Posterior cingulate gyrus (tissue), 11 donors: Measurements from ENCODE around the gene MAPRE2.
A peak's percentile ranks its signal among the peaks of the same experiment; 100 is the strongest.

Experiments
- DNase-seq, 10 donors: peaks; one replicate each; pipeline versions ENCODE4 v3.0.0 to v3.0.0-alpha.2; 2020 to 2021; ENCODE audit warnings: mixed read lengths in 3 of 10
- intact Hi-C: fragments of 100-400 bp; cut with DNase I; formaldehyde crosslinking; loops from one replicate; pipeline ENCODE4 v1.15.1; 2023

MAPRE2 gene

GRCh38 chr18:35030277-35030989 lies 10.8 kb upstream of the MAPRE2 start:
- intact Hi-C loops, result no loop called here
- no peak for DNase-seq

GRCh38 chr18:35032113-35032512 lies 9.1 kb upstream of the MAPRE2 start:
- intact Hi-C loops, result no loop called here
- DNase-seq, result no peak

GRCh38 chr18:35038029-35038428 lies 3.2 kb upstream of the MAPRE2 start:
- no peak for DNase-seq
- intact Hi-C loops, result no loop called here

- intact Hi-C loops, result no loop called here
- no peak for DNase-seq
Measured at GRCh38 chr18:35038881-35039491, 2.2 kb upstream of the MAPRE2 start.

- intact Hi-C loops, result loop anchor here (2.0 to 5.0 kb wide), 3 partner anchors 62 to 302 kb away; partner anchors contain the start of gene ZNF24
Measured at GRCh38 chr18:35040638-35040987, 600 bp upstream of the MAPRE2 start.

GRCh38 chr18:35041815-35042387 lies 688 bp downstream of the MAPRE2 start:
- peak in 1 of 10 donors; percentile 69 for DNase-seq
- intact Hi-C loops, result loop anchor here (2.0 to 5.0 kb wide), 3 partner anchors 63 to 300 kb away; partner anchors contain the start of gene ZNF24

More at GRCh38 chr18:35040638-35040987, 600 bp upstream of the MAPRE2 start:
- DNase-seq, result no peak

- intact Hi-C loops, result loop anchor here (5.0 kb wide), 2 partner anchors 100 to 300 kb away; partner anchors contain the start of gene ZNF24
- DNase-seq, result no peak
Measured at GRCh38 chr18:35042389-35043071, 1.3 kb downstream of the MAPRE2 start.

GRCh38 chr18:35043207-35043606 lies 2.0 kb downstream of the MAPRE2 start:
- intact Hi-C loops, result loop anchor here (5.0 kb wide), 2 partner anchors 99 to 299 kb away; partner anchors contain the start of gene ZNF24

GRCh38 chr18:35045121-35045520 lies 3.9 kb downstream of the MAPRE2 start:
- DNase-seq, result no peak
- intact Hi-C loops, result no loop called here

More at GRCh38 chr18:35043207-35043606, 2.0 kb downstream of the MAPRE2 start:
- DNase-seq, result no peak

- intact Hi-C loops, result no loop called here
- DNase-seq, result no peak
Measured at GRCh38 chr18:35045806-35046205, 4.6 kb downstream of the MAPRE2 start.

- intact Hi-C loops, result no loop called here
- DNase-seq, result no peak
Measured at GRCh38 chr18:35047697-35048292, 6.6 kb downstream of the MAPRE2 start.

- intact Hi-C loops, result loop anchor here (1.0 kb wide), 1 partner anchor 26 kb away; no protein-coding TSS in a partner anchor
Measured at GRCh38 chr18:35049111-35050027, 8.2 kb downstream of the MAPRE2 start.

GRCh38 chr18:35050028-35050546 lies 8.9 kb downstream of the MAPRE2 start:
- intact Hi-C loops, result no loop called here
- DNase-seq, result no peak

More at GRCh38 chr18:35049111-35050027, 8.2 kb downstream of the MAPRE2 start:
- DNase-seq, result no peak

- intact Hi-C loops, result no loop called here
- DNase-seq, result no peak
Measured at GRCh38 chr18:35050705-35051195, 9.5 kb downstream of the MAPRE2 start.

GRCh38 chr18:35051641-35052377 lies 10.6 kb downstream of the MAPRE2 start:
- intact Hi-C loops, result no loop called here
- DNase-seq, result no peak

- DNase-seq, result no peak
- intact Hi-C loops, result no loop called here
Measured at GRCh38 chr18:35054401-35054800, 13.2 kb downstream of the MAPRE2 start.

- intact Hi-C loops, result no loop called here
Measured at GRCh38 chr18:35055105-35055504, 13.9 kb downstream of the MAPRE2 start.

GRCh38 chr18:35055726-35056125 lies 14.5 kb downstream of the MAPRE2 start:
- intact Hi-C loops, result no loop called here
- no peak for DNase-seq

More at GRCh38 chr18:35055105-35055504, 13.9 kb downstream of the MAPRE2 start:
- no peak for DNase-seq
